HepG2 (cell line): ENCODE data around the gene AGAP1. TPM values are rescaled to one million over a fixed set of nuclear protein-coding genes. Genes with fewer than 3 reads are reported as not detected.

Experiments
- ATAC-seq: fragments of 200-7000 bp; cut with Tn5 transposase; 3 replicates; pipeline ENCODE4 v1.9.1; 2020; ENCODE audit warnings: mild to moderate bottlenecking, moderate library complexity
- BruUV-seq: library from RNA; stranded (reverse); fragments of 400-500 nt; replicated peaks from 2 replicates; lab custom pipeline; 2021; lab: Mats Ljungman, UMichigan
- CTCF ChIA-PET: fragments of 300-600 bp; formaldehyde crosslinking; extraction: SDS; loops from one replicate; lab custom pipeline; 2021; ENCODE audit warnings: low total read pairs, inconsistent platforms, low intra/inter-chr PET ratio; lab: Yijun Ruan, JAX
- POLR2A ChIA-PET: fragments of 350-600 bp; sonication (Branson Sonifier 250); formaldehyde crosslinking; loops from one replicate; lab custom pipeline; 2020; ENCODE audit warnings: antibody characterized with exemption, inconsistent platforms; lab: Yijun Ruan, JAX
- DNase-seq: peaks from one replicate; pipeline ENCODE4 v3.0.0-alpha.2; 2015; ENCODE audit warnings: low spot score
- FAIRE-seq: peaks from 3 replicates; lab custom pipeline; 2011; peaks lifted over from hg19 to GRCh38; lab: Jason Lieb, UNC
- H2AFZ ChIP-seq: one replicate; pipeline ENCODE4 v1.6.1; 2011; ENCODE audit warnings: low read length, inconsistent platforms
- H3K27ac ChIP-seq: fragments of 300-600 bp; 3 replicates; pipeline ENCODE4 v1.8.0; 2011; ENCODE audit warnings: mixed run types, mild to moderate bottlenecking, mixed read lengths, low read length, inconsistent platforms; ENCODE audit not compliant: insufficient read depth; ENCODE audit errors: extremely low read length
- H3K27me3 ChIP-seq, 2 experiments: fragments of 200-600 bp in 1 of 2; 2 replicates in 1 of 2; 3 replicates in 1 of 2; pipeline versions ENCODE4 v1.6.0 to v1.8.0; 2011; ENCODE audit warnings: low read length in 2 of 2, mild to moderate bottlenecking in 2 of 2, moderate library complexity in 2 of 2, inconsistent platforms in 1 of 2; ENCODE audit not compliant: insufficient read depth in 2 of 2, control insufficient read depth in 1 of 2
- H3K36me3 ChIP-seq, 2 experiments: fragments of 200-600 bp in 1 of 2; replicated peaks in 1 of 2; 2 replicates in 1 of 2; 3 replicates in 1 of 2; pipeline versions ENCODE4 v1.5.1 to v1.8.0; 2011; ENCODE audit warnings: low read length in 2 of 2, inconsistent platforms in 1 of 2; ENCODE audit not compliant: insufficient read depth in 2 of 2, control insufficient read depth in 1 of 2
- H3K4me1 ChIP-seq: 2 replicates; pipeline ENCODE4 v1.5.1; 2012; ENCODE audit warnings: low read length, inconsistent platforms; ENCODE audit not compliant: insufficient read depth
- H3K4me2 ChIP-seq: 2 replicates; pipeline ENCODE4 v1.6.0; 2011; ENCODE audit warnings: low read depth, low read length, inconsistent platforms
- H3K4me3 ChIP-seq, 3 experiments: fragments of 200-600 bp in 1 of 3; sonication (generic), shearing (Covaris generic) in 1 of 3; replicated peaks in 1 of 3; 2 replicates each; pipeline ENCODE4 v1.5.1; 2011 to 2016; ENCODE audit warnings: low read length in 3 of 3, inconsistent platforms in 2 of 3, low read depth in 2 of 3, mild to moderate bottlenecking in 2 of 3, control low read depth in 1 of 3, mixed read lengths in 1 of 3; ENCODE audit not compliant: insufficient read depth in 1 of 3
- H3K79me2 ChIP-seq: one replicate; pipeline ENCODE4 v1.6.1; 2011; ENCODE audit warnings: low read length, inconsistent platforms; ENCODE audit not compliant: insufficient read depth
- H3K9ac ChIP-seq: 2 replicates; pipeline ENCODE4 v1.6.0; 2011; ENCODE audit warnings: mild to moderate bottlenecking, low read depth, low read length, inconsistent platforms; ENCODE audit not compliant: insufficient read depth
- H3K9me3 ChIP-seq: 2 replicates; pipeline ENCODE4 v1.5.1; 2012; ENCODE audit warnings: mild to moderate bottlenecking, low read length
- H4K20me1 ChIP-seq: 2 replicates; pipeline ENCODE4 v1.6.0; 2011; ENCODE audit warnings: inconsistent platforms, mild to moderate bottlenecking, low read length, moderate library complexity; ENCODE audit not compliant: insufficient read depth
- BATF2 ChIP-seq: sonication (generic); formaldehyde crosslinking; IDR thresholded peaks from 2 replicates; pipeline ENCODE4 v1.8.0; 2022; ENCODE audit warnings: mild to moderate bottlenecking, missing genetic modification reagents, moderate library complexity
- CHCHD3 ChIP-seq: sonication (generic); formaldehyde crosslinking; IDR thresholded peaks from 2 replicates; pipeline ENCODE4 v1.8.0; 2022; ENCODE audit warnings: mild to moderate bottlenecking, missing genetic modification reagents, moderate library complexity
- ERF ChIP-seq: IDR thresholded peaks from 2 replicates; pipeline ENCODE4 v1.6.1; 2018; ENCODE audit warnings: missing biosample characterization, missing genetic modification reagents
- GLMP ChIP-seq: sonication (generic); formaldehyde crosslinking; IDR thresholded peaks from 2 replicates; pipeline ENCODE4 v1.9.0; 2021; ENCODE audit warnings: missing genetic modification reagents, mild to moderate bottlenecking, borderline replicate concordance
- PHF8 ChIP-seq: sonication (generic); formaldehyde crosslinking; IDR thresholded peaks from 2 replicates; pipeline ENCODE4 v1.5.0; 2020; ENCODE audit warnings: missing genetic modification reagents
- POLR2AphosphoS2 ChIP-seq: IDR thresholded peaks from 2 replicates; pipeline ENCODE4 v1.6.1; 2011; ENCODE audit warnings: low read depth, low read length, improper control_type of control experiment
- SP5 ChIP-seq: IDR thresholded peaks from 2 replicates; pipeline ENCODE4 v1.6.1; 2016; ENCODE audit warnings: low read depth, borderline replicate concordance
- ZNF17 ChIP-seq: sonication (generic); formaldehyde crosslinking; IDR thresholded peaks from 2 replicates; pipeline ENCODE4 v1.5.0; 2020; ENCODE audit warnings: mild to moderate bottlenecking, missing genetic modification reagents
- ZNF432 ChIP-seq: sonication (generic); formaldehyde crosslinking; IDR thresholded peaks from 2 replicates; pipeline ENCODE4 v1.5.0; 2020; ENCODE audit warnings: missing genetic modification reagents, mild to moderate bottlenecking, borderline replicate concordance
- ZNF446 ChIP-seq: sonication (generic); formaldehyde crosslinking; IDR thresholded peaks from 2 replicates; pipeline ENCODE4 v1.5.0; 2020; ENCODE audit warnings: mild to moderate bottlenecking, missing genetic modification reagents
- ZNF597 ChIP-seq: sonication (generic); formaldehyde crosslinking; IDR thresholded peaks from 2 replicates; pipeline ENCODE4 v1.5.0; 2020; ENCODE audit warnings: missing genetic modification reagents
- WGBS: methylation state at CpG from one replicate; pipeline ENCODE4 v1.1.6; 2017; ENCODE audit warnings: low lambda C conversion rate; 5-methylcytosine and 5-hydroxymethylcytosine counted together
- in situ Hi-C: cut with HindIII; loops from 2 replicates; pipeline ENCODE4 v1.10.0; 2017; ENCODE audit warnings: low pct_unique_long_range_greater_than_20kb; ENCODE audit not compliant: extremely low pct_ligation_motif_present
- intact Hi-C: fragments of 100-400 bp; cut with micrococcal nuclease; formaldehyde crosslinking; loops from one replicate; pipeline ENCODE4 v1.10.0; 2022; ENCODE audit not compliant: unreplicated experiment
- polyA plus RNA-seq, 8 experiments: library from polyadenylated mRNA; depleted of rRNA in 3 of 8; stranded (reverse) in 7 of 8; unstranded in 1 of 8; fragments of >200 nt; fragmentation: Illumina TruSeq in 4 of 8; extraction: Trizol in 4 of 8; gene quantifications; 2 replicates each; pipeline versions ENCODE4 v1.2.1 to v1.2.3, GENCODE V29; 2011 to 2016; ENCODE audit warnings: low read depth in 4 of 8, missing spikeins in 1 of 8, mixed read lengths in 1 of 8; ENCODE audit not compliant: insufficient read depth in 1 of 8
- total RNA-seq, 5 experiments: library from RNA; depleted of rRNA; stranded (reverse); fragments of >200 nt; fragmentation: Illumina TruSeq; extraction: Trizol; gene quantifications; 2 replicates each; pipeline ENCODE4 v1.2.3, GENCODE V29; 2016; ENCODE audit warnings: low read depth in 1 of 5

The AGAP1 gene
- total and polyA plus RNA-seq, 2 of the 13 experiments (the other 11 are each of a cell fraction or from before 2014, with no cell fraction given): 21.2 to 32.7 TPM

GRCh38 chr2:236109061-236109460, 615.2 kb downstream of the AGAP1 start:
- H3K36me3 ChIP-seq: no peaks in the 10 kb centered on the region; a peak in 1 of 5 replicates
- WGBS: 95% methylated on average over 5 of the region's 5 CpGs
- no peak for ATAC-seq
- H3K27me3 ChIP-seq: no peaks in the 10 kb centered on the region
- BruUV-seq: no TSS peak
- peaks cover 27% of the 10 kb centered on the region for H3K4me1 ChIP-seq
- CTCF ChIA-PET: no interaction called here
- no peak overlapping the region for H2AFZ ChIP-seq
- in situ Hi-C loops (no loop called here), intact Hi-C loops (no loop called here)
- DNase-seq: no peak
- H3K79me2 ChIP-seq: no peaks in the 10 kb centered on the region
- H3K4me3 ChIP-seq: no peak overlapping the region
- FAIRE-seq: no peak
- no peak overlapping the region for H3K9ac ChIP-seq
- TF ChIP-seq ERF (CRISPR knock-in tag) (no peak), SP5 (CRISPR knock-in tag) (no peak), POLR2AphosphoS2 (no peak), PHF8 (CRISPR knock-in tag) (no peak), ZNF17 (no peak), GLMP (CRISPR knock-in tag) (no peak), BATF2 (CRISPR knock-in tag) (no peak), CHCHD3 (no peak), ZNF446 (CRISPR knock-in tag) (no peak), ZNF597 (CRISPR knock-in tag) (no peak), ZNF432 (CRISPR knock-in tag) (no peak)
- POLR2A ChIA-PET: no interaction called here
- H3K9me3 ChIP-seq: no peaks in the 10 kb centered on the region
- no peak overlapping the region for H3K4me2 ChIP-seq
- no peak overlapping the region for H3K27ac ChIP-seq
- H4K20me1 ChIP-seq: peaks cover 33% of the 10 kb centered on the region
